HG03175 (cell line): ENCODE measurements around the gene ERC2.

Experiments used
- ATAC-seq: cut with Tn5 transposase; IDR thresholded peaks from one replicate; pipeline ENCODE4 v1.9.1; 2021; ENCODE audit warnings: mild to moderate bottlenecking, moderate library complexity; ENCODE audit not compliant: unreplicated experiment

Gene ERC2

DNA sequence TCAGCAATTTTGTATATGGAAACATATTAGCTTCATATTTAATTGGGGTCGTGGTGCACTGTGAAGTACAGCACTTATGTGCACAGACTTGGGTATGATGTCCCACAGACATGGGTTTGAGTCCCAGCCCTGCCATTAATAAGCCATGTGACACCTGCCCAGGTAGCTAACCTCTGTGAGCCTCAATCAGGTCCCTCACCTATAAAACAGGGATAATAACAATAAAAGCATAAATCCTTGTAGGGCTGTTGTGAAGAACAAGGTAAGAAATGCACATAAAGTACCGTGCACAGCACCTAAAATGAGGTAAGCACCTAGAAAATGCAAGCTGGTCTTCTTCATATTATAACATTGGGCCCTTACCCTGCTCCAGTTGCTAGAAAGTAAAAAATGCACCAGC lies 807.6 kb downstream of the ERC2 start:
- ATAC-seq = no peak

DNA sequence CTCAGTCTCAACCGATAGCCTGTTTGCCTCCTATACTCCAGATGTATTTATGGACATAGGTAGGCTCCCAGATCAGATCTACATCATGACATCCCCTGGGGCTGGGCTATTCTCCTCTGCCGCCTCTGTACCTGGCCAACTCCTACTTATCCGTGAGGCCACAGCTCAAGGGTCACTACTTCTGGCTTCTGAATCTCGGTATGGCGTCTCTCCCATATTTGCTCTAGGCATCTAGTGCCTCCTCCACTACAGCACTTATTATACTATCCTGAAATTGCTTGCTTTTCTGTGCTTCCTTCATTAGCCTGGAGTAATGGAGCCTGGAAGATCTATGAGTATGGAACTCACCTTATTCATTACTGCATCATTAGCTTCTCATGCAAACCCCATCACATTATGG lies 808.6 kb downstream of the ERC2 start:
- no peak for ATAC-seq

DNA sequence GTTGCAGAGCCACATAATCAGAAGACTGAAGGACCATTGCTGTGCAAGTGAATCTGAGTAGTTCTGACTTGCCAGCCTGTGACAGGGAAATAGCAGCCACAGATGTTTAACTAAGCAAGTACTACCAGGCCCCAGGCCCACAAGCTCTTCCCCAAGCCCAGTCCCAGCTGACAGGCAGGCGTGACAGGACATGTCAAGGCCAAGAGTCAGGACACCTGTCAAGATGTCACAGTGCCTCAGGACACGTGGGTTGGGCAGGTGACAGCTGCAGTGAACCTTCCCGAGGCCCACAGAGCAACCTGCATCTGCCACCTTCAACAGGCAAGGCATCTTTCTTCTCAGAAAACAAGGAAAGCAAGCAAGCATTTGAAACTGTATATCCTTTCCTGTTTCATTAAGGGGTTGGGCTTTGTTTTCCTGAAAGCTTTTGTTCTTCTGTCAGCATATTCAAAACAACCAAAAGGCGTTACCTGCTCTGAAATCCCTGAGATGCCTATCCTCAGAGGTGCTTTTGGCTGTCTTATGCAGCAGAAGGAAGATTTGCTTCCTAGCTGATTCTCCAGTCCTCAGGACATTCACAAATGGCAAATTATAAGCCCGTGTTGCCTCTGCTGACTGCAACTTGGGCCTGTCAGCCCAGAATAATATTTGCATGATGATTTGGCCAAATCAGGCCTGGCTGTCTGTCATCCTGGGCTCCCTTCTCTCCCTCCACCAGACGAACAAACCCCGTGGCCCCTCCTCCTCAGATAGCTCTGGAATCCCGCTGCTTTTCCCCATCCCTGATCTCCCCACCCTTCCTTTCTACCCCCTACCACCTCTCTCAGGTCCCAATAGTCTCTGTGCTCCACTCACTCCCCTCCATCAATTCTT lies 809.3 kb downstream of the ERC2 start:
- no peak for ATAC-seq

DNA sequence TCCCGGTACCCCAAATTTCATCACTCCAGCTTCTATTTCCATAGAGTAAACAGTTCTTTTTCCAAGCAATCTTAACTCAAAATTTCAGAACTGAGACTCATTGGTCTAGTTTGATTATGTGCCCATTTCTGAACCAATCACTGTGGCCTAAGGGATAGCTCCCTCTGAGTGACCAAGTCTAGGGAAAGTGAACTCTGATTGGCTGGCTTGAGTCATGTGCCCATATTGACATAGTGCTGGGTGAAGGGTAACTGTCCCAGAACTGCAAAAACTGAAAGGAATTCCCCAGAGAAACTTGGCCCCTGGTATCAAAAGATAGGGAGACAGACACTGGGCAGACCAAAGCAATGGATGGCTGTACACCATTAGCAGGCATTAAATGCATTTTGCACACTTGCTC lies 810.0 kb downstream of the ERC2 start:
- no peak for ATAC-seq

DNA sequence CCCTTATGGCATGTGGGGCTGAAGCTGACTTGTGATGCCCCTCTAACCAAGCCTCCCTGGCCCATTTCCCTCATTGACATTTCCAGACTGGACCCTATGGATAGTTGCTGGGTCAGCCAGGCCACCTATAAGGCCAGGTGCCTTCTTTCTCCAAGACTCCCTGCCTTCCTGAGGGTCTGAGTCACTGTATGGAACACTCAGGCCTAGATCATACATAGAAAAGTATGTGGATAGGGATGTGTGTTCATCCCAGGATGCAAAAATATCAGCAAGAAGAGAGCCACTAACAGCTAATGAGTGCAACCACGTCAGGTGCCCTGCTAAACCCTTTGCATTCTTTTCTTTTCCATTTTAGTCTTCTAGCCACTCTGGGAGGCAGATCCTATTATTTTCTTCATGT lies 812.7 kb downstream of the ERC2 start:
- no peak for ATAC-seq

DNA sequence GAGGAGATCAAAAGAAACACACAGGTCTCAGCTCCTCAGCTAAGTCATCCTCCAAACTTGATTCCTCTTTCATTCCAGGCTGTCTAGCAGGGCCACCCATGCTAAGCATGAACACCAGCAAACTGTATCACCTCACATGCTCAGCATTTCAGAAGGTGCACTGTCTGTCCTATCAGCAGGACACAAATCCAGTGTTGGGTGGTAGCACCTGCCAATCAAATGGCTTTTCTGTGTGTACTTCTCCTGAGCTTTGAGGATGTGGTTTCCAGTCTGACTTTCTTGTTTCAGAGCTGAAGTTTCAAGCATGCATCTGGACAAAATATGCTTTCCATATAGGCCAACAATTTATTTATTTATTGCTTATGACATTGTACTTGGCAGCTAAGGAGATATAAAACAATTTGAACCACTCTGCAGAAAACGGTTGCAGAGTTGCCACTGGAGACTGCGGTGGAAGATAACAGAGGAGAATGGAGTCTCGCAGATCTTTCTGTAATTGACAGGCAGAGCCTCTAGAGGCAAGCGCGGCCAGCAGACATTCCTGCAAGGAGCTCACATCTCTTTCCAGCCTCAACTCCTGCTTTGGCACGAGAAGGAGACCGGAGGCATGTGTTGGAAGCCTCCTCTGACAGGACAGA lies 814.0 kb downstream of the ERC2 start:
- peak; percentile 90 for ATAC-seq

DNA sequence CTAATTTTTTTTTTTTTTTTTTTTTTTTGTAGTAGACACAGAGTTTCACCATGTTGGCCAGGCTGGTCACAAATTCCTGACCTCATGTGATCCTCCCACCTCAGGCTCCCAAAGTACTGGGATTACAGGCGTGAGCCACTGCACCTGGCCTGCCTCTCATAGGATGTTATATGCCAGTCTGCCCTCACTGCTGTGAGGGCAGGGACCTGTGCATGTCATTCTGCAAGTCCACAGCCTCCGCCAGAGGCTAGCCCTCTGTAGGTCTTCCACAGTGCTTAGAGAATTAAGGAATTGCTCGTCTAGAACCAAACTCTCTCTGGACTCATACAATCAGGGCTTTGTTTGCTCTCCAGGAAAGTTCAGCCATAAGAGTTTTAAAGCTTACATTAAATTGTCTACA lies 817.3 kb downstream of the ERC2 start:
- ATAC-seq = no peak

DNA sequence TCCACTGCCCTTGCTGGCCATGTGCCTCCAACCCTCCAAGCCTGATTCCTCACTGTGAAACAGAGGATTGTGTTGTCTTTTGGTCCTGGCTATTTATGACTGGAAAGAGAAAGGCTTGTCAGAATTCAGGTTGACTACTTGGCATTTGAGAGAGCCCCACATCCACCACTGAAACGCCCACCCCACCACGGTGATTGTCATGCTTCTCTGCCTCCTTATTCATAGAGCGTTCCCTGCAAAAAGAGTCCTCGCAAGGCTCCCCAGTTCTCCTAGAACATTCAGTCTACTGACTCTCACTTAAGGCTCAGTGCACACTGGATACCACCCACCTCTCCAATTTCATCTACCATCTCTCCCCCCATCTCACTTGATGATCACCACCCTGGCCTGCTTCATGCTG lies 818.3 kb downstream of the ERC2 start:
- ATAC-seq = no peak

DNA sequence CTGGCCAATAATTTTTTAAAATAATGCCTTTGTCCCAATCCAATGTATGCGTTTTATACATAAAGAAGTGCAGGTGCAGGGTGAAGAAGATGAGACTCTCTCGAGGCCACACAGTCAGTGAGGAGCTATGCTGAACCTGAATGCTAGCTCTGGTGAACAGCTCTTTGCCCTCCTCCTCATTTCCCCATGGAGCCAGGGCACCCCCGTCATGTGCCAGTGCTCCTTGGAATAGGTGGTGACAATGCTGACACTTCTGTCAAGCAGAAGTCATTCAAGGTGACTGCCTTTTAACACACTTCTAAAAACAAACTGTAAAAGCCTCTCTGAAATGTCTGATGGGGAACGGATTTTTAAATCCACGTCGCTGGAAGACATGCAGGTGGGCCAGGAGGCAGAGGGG lies 818.7 kb downstream of the ERC2 start:
- no peak for ATAC-seq

DNA sequence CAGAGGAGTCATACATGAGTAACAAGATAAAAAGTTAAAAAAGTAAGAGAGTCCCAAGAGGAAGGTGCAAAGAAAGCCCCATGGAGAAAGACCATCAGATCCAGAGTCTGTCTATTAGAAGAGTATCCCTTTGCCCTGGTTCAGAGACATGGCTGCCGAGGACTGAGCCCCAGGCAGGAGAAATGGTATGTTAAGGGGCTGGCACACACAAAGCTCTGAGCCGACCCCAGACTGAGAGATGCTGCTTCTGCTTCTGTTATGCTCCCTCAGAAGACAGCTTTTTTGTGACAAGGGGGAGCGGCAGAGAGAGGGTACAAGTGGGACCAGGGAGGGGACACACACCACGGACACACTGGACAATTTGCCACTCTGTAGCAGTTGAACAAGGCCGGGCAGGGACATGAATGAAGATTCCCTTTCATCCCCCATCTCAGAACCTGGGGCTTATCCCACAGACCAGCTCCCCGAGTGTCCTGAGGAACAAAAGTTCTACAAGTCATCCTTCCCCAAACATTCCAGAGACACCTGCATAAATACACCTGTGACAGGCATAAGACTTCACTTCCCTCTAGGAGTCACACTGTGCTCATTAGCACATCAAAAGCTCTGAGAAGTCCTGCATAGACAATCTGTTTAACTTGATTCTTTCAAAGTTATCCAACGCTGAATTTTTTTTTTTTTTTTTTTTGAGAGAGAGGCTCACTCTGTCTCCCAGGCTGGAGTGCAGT lies 819.5 kb downstream of the ERC2 start:
- no peak for ATAC-seq

DNA sequence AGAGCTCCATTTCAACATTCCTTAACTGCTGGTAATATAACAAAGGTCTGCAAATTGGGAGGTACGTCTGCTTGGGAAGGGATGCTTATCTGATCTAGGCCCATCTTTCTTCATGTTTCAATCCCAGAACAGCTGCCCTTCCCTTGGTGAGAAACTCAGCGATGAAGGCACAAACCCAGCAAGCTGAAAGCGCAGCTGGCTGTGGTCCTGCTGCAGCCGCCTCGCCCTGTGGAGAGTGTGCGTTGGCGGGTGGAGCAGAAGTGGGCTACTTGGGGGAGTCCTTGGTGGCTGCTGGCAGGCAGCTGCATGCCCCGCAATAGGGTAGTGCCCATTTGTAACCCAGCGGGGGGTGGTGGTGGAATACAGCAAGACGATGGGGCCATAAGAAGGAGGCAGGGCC lies 820.6 kb downstream of the ERC2 start:
- ATAC-seq = no peak

DNA sequence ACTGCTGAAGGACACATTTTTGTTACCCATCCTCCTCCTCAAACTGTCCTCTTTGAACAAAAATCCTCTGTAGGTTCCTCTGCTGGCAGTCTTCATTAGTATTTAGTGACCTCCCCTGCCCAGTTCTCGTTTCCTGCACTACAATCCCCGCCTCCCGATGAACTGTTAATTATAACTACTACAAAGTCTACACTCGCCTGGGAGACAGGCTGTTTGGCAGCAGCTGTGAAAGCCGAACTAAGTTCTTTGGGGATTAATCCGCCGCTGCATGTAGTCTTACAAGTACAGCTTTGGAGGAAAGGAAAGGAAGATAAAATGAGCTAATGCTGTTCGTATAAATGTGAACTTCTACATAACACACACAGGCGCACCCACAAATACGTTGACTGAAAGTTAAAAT lies 821.2 kb downstream of the ERC2 start:
- ATAC-seq = no peak

DNA sequence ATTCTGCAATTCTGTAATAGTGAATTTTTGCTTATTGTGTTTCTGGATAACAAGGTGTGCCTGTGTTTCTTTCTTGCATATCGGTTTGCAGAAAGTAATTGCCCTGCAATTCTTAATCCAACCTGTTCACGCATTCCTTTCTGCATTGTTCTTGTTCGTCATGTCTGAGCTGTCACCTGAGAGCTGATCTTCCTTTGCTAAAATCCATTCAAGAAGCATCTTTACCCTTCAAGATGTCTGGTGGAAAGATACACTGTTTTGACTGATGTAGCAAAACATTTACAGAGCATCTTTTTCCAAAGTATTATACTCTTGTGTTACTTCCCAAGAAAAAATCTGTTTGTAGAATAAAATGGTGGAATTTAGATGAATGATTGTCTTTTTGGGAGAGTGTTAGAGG lies 822.1 kb downstream of the ERC2 start:
- ATAC-seq = no peak

DNA sequence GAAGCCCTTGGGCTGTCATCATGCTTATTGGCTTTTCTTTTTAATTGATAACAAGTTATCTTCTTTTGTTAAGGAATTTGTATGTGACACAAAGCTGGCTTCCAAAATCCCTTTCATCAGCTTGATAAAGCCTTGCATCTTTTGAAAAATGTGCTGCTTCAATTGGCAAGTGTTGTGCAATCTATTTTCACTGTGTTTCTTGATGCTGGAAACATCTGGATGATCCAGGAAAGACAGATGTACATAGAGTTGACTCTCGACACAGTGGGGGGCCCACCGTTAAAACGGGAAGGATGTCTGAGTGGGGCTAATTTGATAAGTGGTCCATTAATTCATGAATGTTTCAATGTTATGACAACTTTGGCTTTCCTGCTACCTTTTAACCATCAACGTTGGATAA lies 822.8 kb downstream of the ERC2 start:
- no peak for ATAC-seq

DNA sequence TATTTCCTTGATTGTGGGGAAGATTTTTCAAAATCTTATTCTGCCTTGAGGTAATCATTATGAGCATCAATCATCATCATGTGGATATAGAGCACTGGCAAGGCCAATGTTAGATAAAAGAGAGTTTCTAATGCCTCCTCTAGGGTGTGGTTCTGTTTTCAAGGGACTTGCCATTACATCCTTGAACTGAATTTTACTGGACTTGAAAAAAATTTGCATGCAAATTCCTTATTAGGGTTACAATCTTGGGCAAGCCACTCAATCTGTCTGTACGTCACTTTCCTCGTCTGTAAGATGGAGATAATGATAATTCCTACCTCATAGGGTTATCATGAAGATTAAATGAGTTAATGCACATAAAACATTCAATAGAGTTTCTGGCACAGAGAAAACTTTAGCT lies 825.0 kb downstream of the ERC2 start:
- ATAC-seq = no peak

DNA sequence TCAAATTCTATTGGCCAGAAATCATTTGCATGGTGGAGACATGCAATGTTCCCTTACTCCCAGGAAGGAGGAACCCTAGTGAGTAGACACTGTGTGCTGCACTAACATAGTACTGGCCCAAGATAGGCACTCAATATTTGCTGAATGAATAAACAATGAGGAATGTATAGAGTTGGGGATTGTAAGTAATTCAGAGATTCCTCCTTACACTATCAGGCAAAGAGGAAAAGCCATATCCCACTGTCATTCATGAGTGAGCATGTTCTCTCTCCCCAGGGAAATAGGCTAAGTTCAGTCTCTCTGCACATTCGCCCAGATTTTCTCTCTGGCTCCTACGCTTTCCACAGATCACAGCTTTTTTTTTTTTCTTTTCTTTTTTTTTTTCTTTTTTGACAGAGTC lies 826.3 kb downstream of the ERC2 start:
- ATAC-seq = no peak

DNA sequence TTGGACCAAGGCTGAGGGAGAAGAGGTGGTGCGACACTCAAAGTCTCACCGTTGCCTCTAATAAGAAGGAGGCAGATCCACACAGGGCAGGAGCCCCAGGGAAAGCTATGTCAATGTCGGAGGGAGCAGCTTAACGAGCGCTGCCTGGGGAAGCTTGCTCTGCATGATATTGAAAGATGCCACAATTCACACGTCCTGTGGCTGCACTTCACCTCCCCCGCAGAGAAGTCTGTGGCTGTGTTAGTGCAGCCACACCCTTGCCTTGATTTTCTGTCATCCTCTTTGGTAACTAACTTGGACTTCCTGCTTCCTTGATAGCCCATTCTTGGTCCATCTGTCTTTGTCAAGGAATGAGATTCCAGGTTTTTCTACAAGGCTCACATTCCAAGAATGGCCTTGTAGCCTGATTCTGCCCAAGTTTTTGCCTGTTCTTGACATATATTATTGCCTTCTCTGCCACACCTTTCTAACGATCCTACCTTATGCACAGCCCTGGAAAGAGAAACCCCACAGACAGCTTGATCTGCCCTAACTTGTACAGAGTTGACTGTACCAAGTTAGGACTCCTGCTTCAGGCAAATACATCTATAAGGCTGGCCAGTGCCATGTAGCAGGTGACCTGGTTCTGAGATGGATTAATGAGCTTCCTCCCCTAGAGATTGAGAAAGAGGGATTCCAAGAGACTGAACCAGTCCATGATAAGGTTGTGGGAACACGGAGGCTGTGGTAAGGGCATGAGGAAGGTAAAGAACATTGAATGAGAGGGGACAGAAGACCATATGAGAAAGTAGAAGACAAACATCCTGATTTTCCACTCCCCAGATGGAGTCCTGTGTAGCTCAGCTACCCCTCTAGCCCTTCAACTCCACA lies 828.1 kb downstream of the ERC2 start:
- no peak for ATAC-seq

DNA sequence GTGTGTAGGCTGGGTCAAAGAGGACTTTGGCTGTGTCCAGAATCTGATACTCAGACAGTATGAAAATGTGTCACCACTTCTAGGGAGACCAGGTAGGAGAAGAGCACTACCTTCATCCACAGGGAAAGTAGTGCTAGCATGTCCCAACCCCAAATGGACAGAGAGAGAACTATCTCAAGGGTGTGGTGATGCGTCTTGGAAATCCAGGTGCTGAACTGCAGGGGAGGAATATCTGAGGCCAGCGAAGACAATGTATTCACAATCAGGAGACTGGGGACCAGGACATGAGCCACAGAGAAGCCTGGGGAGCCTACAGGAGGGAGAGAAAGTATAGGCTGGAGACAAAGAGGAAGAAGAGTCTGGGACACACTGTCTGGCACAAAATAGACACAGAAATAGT lies 829.1 kb downstream of the ERC2 start:
- ATAC-seq = no peak

DNA sequence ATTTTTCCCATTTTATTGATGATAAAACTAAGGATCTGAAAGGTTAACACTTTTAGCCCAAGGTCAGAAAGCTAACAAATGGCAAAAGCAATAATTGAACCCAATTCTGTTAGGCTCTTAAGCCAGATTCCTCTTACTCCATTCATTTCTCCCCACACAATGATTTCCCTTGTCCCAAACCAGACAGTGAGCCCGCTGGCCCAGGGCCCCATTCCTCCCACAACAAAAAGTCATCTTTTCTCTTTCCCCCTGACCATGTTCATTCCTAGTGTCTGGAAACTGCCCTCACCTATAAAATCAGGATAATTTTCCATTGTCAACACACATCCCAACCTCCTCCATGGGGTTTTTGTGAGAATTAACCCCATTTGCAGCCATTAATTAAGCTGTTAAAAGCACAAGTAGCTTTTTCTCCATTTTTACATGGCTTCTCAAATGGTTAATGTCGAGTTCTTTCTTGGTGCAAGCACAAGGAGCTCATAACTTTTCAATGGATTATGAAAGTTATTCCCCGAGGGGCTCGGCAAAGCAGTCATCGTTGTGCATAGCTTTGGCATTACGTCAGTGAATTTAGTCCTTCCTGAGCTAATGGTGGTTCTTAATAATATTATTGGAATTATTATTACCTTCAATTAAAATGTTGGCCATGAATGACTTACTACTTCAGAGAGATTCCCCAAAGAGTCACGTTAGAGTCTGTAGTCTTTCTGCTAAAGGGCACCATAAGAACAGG lies 830.2 kb downstream of the ERC2 start:
- no peak for ATAC-seq
